Lower lobe of right lung (tissue), 2 donors: ENCODE measurements around the gene NCOA3. TPM values are rescaled to one million over a fixed set of nuclear protein-coding genes. Genes with fewer than 3 reads are reported as not detected.

Experiments
- ATAC-seq, 2 donors: fragments of 200-7000 bp; cut with Tn5 transposase; one replicate each; pipeline ENCODE4 v1.9.1; 2020 to 2022; ENCODE audit warnings: mild to moderate bottlenecking in 2 of 2, moderate library complexity in 2 of 2
- DNase-seq: peaks from one replicate; pipeline ENCODE4 v3.0.0-alpha.2; 2020
- H3K27ac ChIP-seq: fragments of 200-600 bp; one replicate; pipeline ENCODE4 v1.8.0; 2022
- H3K27me3 ChIP-seq: fragments of 200-600 bp; one replicate; pipeline ENCODE4 v1.8.0; 2022; ENCODE audit warnings: low read depth
- H3K36me3 ChIP-seq: fragments of 200-600 bp; one replicate; pipeline ENCODE4 v1.8.0; 2022; ENCODE audit warnings: mild to moderate bottlenecking
- H3K4me1 ChIP-seq: fragments of 200-600 bp; one replicate; pipeline ENCODE4 v1.8.0; 2022
- H3K4me3 ChIP-seq: fragments of 200-600 bp; one replicate; pipeline ENCODE4 v1.8.0; 2022; ENCODE audit warnings: mild to moderate bottlenecking
- H3K9me3 ChIP-seq: fragments of 200-600 bp; one replicate; pipeline ENCODE4 v1.8.0; 2022
- CTCF ChIP-seq: fragments of 200-600 bp; IDR thresholded peaks from one replicate; pipeline ENCODE4 v1.8.0; 2022; ENCODE audit warnings: antibody characterized with exemption, mild to moderate bottlenecking
- intact Hi-C: fragments of 100-400 bp; cut with DNase I; formaldehyde crosslinking; loops from one replicate; pipeline ENCODE4 v1.11.0; 2022
- total RNA-seq: library from RNA; stranded (reverse); fragmentation: NEBNext Ultra II Directional; extraction: Animal tissue kit (Norgen Biotek cat#: 25700); gene quantifications from one replicate; pipeline ENCODE4 v1.2.1, GENCODE V29; 2021
- donor health status: DM: no; HTN: yes; CAD: no; lungs with severe emphysema.

NCOA3 gene
- total RNA-seq, 1 donor from 2014 or later = 42.1 TPM

DNA sequence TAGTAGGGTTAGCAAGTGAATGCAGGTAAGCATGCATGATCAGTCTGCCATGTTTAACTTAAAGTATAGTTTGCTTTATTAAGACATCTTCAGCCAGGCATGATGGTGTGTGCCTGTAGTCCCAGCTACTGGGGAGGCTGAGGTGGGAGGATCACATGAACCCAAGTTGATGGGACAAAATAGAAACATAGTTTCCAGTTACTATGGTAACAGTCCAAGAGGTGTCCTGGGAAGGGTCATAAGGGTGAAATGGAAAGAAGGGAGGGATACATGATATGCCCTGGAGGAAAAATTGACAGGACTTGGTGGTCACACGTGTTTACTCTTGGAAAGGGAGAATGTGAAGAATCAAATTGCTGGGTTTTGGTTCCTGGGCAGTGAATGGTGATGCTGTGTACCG, 143.9 kb downstream of the NCOA3 start:
- no peak for TF ChIP-seq CTCF
- intact Hi-C loops = no loop called here
- Histone ChIP-seq H3K4me1 (no peaks in the 10 kb centered on the region), H3K4me3 (no peak overlapping the region), H3K9me3 (no peaks in the 10 kb centered on the region), H3K36me3 (peaks cover 96% of the 10 kb centered on the region), H3K27ac (no peak overlapping the region), H3K27me3 (no peaks in the 10 kb centered on the region)
- ATAC-seq (no peak), DNase-seq (no peak)

- no peak overlapping the region for H3K27ac ChIP-seq
- ATAC-seq = no peak
- DNase-seq = no peak
- TF ChIP-seq CTCF = no peak
- intact Hi-C loops = no loop called here
- H3K36me3 ChIP-seq = peaks cover 99% of the 10 kb centered on the region
- H3K4me1 ChIP-seq = no peaks in the 10 kb centered on the region
- H3K4me3 ChIP-seq = no peak overlapping the region
- H3K27me3 ChIP-seq = no peaks in the 10 kb centered on the region
- no peaks in the 10 kb centered on the region for H3K9me3 ChIP-seq
These were observed 146.3 kb downstream of the NCOA3 start for GRCh38 chr20:47647994-47648393.

- Histone ChIP-seq H3K9me3 (no peaks in the 10 kb centered on the region), H3K27me3 (no peaks in the 10 kb centered on the region), H3K4me3 (no peak overlapping the region), H3K36me3 (peaks cover 99% of the 10 kb centered on the region), H3K4me1 (no peaks in the 10 kb centered on the region), H3K27ac (no peak overlapping the region)
- TF ChIP-seq CTCF = no peak
- intact Hi-C loops = no loop called here
- ATAC-seq = no peak
- no peak for DNase-seq
These were observed 147.3 kb downstream of the NCOA3 start for GRCh38 chr20:47648943-47649342.

DNA sequence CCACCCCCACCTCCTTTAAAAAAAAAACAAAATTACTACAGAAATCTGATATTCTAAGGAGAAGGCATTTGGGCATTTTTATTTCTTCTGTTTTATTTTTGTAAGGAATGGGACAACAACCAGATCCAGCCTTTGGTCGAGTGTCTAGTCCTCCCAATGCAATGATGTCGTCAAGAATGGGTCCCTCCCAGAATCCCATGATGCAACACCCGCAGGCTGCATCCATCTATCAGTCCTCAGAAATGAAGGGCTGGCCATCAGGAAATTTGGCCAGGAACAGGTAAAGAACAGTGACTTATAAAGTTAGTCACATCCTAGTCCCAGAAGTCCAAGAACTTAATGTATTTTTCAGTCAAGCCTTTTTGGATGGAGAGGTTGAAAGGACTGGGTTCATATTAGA, 150.6 kb downstream of the NCOA3 start:
- no peaks in the 10 kb centered on the region for H3K4me1 ChIP-seq
- H3K27me3 ChIP-seq = no peaks in the 10 kb centered on the region
- ATAC-seq (no peak), DNase-seq (no peak)
- no peaks in the 10 kb centered on the region for H3K9me3 ChIP-seq
- H3K4me3 ChIP-seq = no peak overlapping the region
- H3K36me3 ChIP-seq = peaks cover 92% of the 10 kb centered on the region
- H3K27ac ChIP-seq = no peak overlapping the region
- intact Hi-C loops = no loop called here
- no peak for TF ChIP-seq CTCF

DNA sequence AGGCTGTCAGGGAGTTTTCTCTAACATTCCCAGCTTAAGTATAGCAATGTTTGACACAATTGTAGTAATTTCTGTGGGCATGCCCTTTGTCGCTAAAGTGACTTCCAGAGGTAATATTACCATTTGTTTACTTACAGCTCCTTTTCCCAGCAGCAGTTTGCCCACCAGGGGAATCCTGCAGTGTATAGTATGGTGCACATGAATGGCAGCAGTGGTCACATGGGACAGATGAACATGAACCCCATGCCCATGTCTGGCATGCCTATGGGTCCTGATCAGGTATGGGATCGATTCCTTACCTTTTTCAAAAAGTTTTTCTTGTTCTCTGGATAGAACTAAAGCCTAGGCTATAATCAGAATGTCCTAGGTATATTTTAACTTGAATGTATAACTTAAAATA, 151.1 kb downstream of the NCOA3 start:
- H3K36me3 ChIP-seq = peaks cover 91% of the 10 kb centered on the region
- no peak overlapping the region for H3K4me3 ChIP-seq
- H3K27me3 ChIP-seq = no peaks in the 10 kb centered on the region
- no peak for ATAC-seq
- intact Hi-C loops = no loop called here
- DNase-seq = no peak
- TF ChIP-seq CTCF = no peak
- H3K4me1 ChIP-seq = no peaks in the 10 kb centered on the region
- no peaks in the 10 kb centered on the region for H3K9me3 ChIP-seq
- H3K27ac ChIP-seq = no peak overlapping the region

GRCh38 chr20:47653869-47654268, 152.2 kb downstream of the NCOA3 start:
- TF ChIP-seq CTCF = no peak
- no peak overlapping the region for H3K27ac ChIP-seq
- intact Hi-C loops = no loop called here
- H3K9me3 ChIP-seq = no peaks in the 10 kb centered on the region
- H3K27me3 ChIP-seq = no peaks in the 10 kb centered on the region
- DNase-seq (no peak), ATAC-seq (no peak)
- no peak overlapping the region for H3K4me3 ChIP-seq
- no peaks in the 10 kb centered on the region for H3K4me1 ChIP-seq
- peaks cover 90% of the 10 kb centered on the region for H3K36me3 ChIP-seq
